AG09309 (cell line): ENCODE results near the gene IL17RB.

Source experiments
- DNase-seq: peaks from one replicate; pipeline ENCODE4 v3.0.0-alpha.2; 2010; ENCODE audit warnings: low read depth
- H3K4me3 ChIP-seq: 2 replicates; pipeline ENCODE4 v1.5.1; 2011; ENCODE audit warnings: mild to moderate bottlenecking, low read depth, low read length, moderate library complexity; ENCODE audit not compliant: control insufficient read depth
- TF ChIP-seq, protein P1 (sequence below): IDR thresholded peaks from 2 replicates; pipeline ENCODE4 v1.5.1; 2011; ENCODE audit warnings: mild to moderate bottlenecking, low read depth, low read length, inconsistent platforms; ENCODE audit not compliant: insufficient read depth, control insufficient read depth; ENCODE audit errors: missing control alignments

IL17RB gene

DNA sequence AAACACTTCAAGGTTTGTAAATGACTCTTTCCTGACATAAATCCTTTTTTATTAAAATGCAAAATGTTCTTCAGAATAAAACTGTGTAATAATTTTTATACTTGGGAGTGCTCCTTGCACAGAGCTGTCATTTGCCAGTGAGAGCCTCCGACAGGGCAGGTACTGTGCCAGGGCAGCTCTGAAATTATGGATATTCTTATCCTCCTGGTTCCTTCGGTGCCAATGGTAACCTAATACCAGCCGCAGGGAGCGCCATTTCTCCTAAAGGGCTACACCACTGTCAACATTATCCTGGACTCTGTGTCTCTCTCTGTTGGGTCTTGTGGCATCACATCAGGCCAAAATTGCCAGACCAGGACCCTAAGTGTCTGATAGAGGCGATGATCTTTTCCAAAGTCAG is 33.1 kb upstream of the IL17RB start:
- no peak for DNase-seq
- no peak overlapping the region for H3K4me3 ChIP-seq
- TF ChIP-seq, protein P1, sequence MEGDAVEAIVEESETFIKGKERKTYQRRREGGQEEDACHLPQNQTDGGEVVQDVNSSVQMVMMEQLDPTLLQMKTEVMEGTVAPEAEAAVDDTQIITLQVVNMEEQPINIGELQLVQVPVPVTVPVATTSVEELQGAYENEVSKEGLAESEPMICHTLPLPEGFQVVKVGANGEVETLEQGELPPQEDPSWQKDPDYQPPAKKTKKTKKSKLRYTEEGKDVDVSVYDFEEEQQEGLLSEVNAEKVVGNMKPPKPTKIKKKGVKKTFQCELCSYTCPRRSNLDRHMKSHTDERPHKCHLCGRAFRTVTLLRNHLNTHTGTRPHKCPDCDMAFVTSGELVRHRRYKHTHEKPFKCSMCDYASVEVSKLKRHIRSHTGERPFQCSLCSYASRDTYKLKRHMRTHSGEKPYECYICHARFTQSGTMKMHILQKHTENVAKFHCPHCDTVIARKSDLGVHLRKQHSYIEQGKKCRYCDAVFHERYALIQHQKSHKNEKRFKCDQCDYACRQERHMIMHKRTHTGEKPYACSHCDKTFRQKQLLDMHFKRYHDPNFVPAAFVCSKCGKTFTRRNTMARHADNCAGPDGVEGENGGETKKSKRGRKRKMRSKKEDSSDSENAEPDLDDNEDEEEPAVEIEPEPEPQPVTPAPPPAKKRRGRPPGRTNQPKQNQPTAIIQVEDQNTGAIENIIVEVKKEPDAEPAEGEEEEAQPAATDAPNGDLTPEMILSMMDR: no peak

DNA sequence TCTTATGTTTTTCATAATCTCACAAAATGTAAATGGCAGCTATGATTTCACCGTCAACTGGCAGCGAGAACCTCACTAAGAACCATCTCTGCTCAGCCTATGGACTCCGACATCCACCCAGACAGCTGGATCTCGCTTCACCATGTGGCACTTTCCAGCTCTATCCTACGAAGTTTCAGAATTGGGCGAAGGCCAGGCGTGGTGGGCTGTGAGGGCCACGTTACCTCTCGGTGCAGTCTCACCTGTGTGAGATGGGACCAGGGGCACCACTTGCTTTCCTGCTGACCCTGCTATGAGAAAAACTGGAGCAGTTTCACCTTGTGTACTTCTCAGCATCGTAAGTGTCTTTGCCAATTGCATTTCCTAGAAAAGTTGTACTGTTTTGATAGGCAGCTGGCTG is 32.5 kb upstream of the IL17RB start:
- no peak for DNase-seq
- TF ChIP-seq, protein P1: no peak
- no peak overlapping the region for H3K4me3 ChIP-seq

DNA sequence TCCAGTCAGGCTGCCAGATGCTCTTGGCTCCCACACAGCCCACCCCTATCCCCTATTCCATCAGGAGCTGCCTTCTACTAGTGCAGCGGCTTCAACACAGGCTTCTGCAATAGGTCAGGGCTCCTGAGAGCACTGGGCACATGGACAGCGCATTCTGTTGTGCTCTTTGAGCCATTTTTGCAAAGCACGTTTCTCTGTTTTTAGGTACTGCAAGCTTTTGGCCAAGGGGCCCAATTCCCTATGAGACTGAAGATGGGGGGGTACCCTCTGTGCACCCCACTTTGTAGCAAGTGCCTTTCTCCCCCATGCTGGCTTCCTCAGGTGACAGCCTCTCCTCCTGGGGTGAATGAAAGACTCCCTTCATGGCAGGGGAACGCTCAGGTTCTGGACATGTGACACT is 31.3 kb upstream of the IL17RB start:
- DNase-seq: no peak
- TF ChIP-seq, protein P1: no peak
- no peak overlapping the region for H3K4me3 ChIP-seq

DNA sequence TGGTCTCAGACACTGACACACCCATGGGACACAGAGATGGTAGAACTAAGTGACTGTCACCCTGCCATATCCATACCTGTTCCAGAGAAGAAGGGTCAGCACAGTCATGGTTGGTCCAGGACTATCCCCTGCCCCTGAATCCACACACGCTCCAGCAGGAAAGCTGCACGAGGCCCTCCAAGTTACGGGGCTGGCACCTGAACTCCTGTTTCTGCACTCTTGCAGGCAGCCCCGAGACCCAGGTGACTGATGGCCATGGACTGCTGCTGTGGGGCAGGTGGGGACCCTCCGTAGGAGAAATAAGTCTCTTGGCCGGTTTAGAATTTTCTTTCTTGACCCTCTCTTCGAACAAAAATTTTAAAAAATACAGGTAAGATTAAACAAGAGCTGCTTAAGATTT is 30.7 kb upstream of the IL17RB start:
- TF ChIP-seq, protein P1: no peak
- no peak for DNase-seq
- H3K4me3 ChIP-seq: no peak overlapping the region

DNA sequence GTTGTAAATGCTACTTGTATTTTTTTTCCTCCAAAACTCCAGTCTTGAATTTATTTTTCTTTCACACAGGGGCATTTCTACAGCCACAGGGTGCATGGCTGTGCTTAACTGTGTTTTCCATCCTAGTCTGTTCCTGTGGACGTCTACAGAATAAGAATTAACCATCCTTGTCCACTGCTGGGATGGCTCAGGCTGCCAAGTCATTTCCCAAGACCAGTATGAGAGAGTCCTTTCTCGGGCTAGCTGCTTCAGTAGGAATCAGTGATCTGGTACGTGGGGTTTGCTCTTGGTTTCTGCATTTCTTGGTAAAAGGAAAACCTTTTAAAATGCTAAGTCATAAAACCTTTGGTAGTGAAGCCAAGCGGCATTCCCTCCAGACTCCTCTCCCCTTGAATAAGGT is 29.9 kb upstream of the IL17RB start:
- no peak for DNase-seq
- TF ChIP-seq, protein P1: no peak
- H3K4me3 ChIP-seq: no peak overlapping the region

DNA sequence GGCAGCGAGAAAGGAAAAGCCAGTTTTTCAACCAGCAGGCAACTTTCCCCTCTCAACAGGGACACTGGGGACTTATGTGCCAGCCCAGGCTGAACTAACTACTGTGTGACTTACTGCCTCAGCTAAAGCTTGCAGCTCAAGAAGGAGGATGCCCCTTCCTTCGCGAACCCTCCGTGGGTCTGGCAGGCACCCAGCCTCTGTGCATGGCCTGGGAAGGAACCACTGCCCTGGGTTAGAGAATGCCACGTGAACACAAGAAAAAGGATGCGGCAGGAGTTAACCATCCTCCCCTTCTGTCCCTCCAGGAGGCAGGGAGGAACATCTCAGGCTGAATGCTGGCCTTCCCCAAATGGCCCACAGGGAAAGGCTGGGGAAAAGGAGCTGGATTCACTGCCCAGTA is 29.2 kb upstream of the IL17RB start:
- TF ChIP-seq, protein P1: no peak
- no peak overlapping the region for H3K4me3 ChIP-seq
- DNase-seq: no peak

DNA sequence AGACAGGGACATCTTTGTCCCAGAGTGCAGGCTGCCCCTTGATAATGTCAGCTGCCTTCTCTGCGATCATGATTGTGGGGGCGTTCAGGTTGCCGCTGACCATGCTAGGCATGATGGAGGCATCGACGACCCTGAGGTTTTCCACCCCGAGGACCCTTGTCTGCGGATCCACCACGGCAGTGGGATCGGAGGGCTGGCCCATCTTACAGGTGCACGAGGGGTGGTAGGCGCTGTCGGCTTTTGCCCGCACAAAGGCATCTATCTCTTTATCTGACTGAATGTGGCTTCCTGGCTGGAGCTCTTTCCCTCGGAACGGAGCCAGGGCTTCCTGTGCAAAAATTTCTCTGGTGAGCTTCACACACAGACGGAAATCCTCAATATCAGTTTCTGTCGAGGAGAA is 28.6 kb upstream of the IL17RB start:
- DNase-seq: no peak
- TF ChIP-seq, protein P1: no peak
- H3K4me3 ChIP-seq: no peak overlapping the region
